Measurements from ENCODE around the gene ANKRD10. TPM values are rescaled to one million over a fixed set of nuclear protein-coding genes. Genes with fewer than 3 reads are reported as not detected.

Gene ANKRD10
- total and polyA plus RNA-seq, 7 donors, result 82.0 to 225 (median 115) TPM

DNA sequence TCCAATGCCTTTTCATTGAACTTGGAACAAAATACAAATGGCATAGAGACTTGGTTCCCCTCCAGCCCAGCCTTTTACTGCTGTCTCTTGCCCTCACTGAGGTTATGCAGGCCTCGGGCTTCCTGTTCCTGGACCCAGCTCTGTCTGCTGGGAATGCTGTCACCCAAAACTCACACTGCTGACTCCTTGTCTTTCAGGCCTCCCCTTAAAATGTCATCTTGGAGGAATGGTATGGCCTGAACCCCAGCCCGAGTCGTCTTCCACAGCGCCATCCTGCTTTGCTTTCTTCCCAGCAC, 9.7 kb upstream of the ANKRD10 start:
- DNase-seq, result no peak
- Histone ChIP-seq H3K4me3 (no peak overlapping the region), H3K27me3 (ENCODE audit: insufficient read depth in 3 of 3, low read length in 2 of 3) (no peaks in the 10 kb centered on the region), H3K36me3 (ENCODE audit: insufficient read depth in 1 of 2, low read depth in 1 of 2) (no peaks in the 10 kb centered on the region), H3K4me1 (peaks cover 48% of the 10 kb centered on the region), H3K9me3 (no peaks in the 10 kb centered on the region), H3K27ac (peak overlapping the region; percentile 91)
- intact Hi-C loops (cut with DNase I), result loop anchor here in 1 of 2 donors (1.0 kb wide), 1 partner anchor 107 kb away; no protein-coding TSS in a partner anchor
- 43 to 68% (median 45%) methylated on average over 4 of the region's 4 CpGs for WGBS, 3 donors
- TF ChIP-seq, protein P1, sequence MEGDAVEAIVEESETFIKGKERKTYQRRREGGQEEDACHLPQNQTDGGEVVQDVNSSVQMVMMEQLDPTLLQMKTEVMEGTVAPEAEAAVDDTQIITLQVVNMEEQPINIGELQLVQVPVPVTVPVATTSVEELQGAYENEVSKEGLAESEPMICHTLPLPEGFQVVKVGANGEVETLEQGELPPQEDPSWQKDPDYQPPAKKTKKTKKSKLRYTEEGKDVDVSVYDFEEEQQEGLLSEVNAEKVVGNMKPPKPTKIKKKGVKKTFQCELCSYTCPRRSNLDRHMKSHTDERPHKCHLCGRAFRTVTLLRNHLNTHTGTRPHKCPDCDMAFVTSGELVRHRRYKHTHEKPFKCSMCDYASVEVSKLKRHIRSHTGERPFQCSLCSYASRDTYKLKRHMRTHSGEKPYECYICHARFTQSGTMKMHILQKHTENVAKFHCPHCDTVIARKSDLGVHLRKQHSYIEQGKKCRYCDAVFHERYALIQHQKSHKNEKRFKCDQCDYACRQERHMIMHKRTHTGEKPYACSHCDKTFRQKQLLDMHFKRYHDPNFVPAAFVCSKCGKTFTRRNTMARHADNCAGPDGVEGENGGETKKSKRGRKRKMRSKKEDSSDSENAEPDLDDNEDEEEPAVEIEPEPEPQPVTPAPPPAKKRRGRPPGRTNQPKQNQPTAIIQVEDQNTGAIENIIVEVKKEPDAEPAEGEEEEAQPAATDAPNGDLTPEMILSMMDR (IDR thresholded peaks at IDR 0.05), result no peak
- peak in 3 of 4 donors; percentile 51 to 58 (median 53) for ATAC-seq

DNA sequence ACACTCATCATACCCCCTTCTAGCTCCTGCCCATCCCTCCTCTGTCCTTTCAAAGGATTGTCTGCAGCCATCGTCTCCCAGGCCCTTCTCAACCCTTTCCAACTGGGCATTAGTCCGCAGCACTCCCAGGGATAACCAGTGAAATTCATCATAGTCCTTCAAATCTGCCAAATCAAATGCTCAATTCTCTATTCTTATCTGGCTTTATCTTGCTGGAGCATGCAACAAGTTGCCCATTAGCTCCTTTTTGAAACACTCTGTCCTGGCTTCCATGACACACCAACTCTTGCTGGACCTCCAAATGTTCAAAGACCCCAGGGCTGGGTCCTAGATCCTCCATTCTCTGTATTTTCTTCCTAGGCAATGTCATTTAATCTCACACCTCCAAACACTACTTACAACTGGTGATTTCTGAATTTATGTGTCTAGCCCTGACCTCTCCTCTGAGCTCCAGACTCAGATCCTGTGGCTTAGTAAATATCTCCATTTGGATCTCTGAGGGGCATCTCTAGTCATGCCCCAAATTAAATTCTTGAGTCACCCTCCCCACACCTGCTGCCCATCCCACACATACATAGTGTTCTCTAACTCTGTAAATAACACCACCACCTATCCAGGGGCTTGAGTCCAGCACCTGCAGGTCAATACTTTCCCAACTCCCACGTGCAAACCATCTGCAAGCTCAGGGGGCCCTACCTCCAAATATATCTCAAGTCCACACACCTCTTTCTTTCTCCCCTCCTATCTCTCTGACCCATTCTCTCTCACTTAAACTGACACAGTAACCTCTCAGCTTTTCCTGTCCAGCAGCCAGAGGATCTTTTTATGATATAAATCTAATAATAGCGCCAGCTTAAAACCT, 9.1 kb upstream of the ANKRD10 start:
- DNase-seq (no peak), ATAC-seq (peak; percentile 90 to 91 (median 91))
- intact Hi-C loops (cut with DNase I), result loop anchor here in 1 of 2 donors (1.0 kb wide), 1 partner anchor 107 kb away; no protein-coding TSS in a partner anchor
- TF ChIP-seq, protein P1 (IDR thresholded peaks at IDR 0.05), result no peak
- no peaks in the 10 kb centered on the region for H3K9me3 ChIP-seq
- no peaks in the 10 kb centered on the region for H3K27me3 ChIP-seq (ENCODE audit: insufficient read depth in 3 of 3, low read length in 2 of 3)
- H3K4me3 ChIP-seq, result no peak overlapping the region
- H3K27ac ChIP-seq, result peak overlapping the region; percentile 91
- peaks cover 48% of the 10 kb centered on the region for H3K4me1 ChIP-seq
- 40 to 57% (median 45%) methylated on average over 4 of the region's 4 CpGs for WGBS, 3 donors
- no peaks in the 10 kb centered on the region for H3K36me3 ChIP-seq (ENCODE audit: insufficient read depth in 1 of 2, low read depth in 1 of 2)

- H3K27ac ChIP-seq, result peak overlapping the region; percentile 91
- 78 to 91% (median 89%) methylated on average over 7 of the region's 7 CpGs for WGBS, 3 donors
- ATAC-seq (peak in 2 of 4 donors; percentile 42 to 48), DNase-seq (no peak)
- TF ChIP-seq, protein P1 (IDR thresholded peaks at IDR 0.05), result no peak
- H3K4me1 ChIP-seq, result peaks cover 48% of the 10 kb centered on the region
- no peaks in the 10 kb centered on the region for H3K9me3 ChIP-seq
- no peaks in the 10 kb centered on the region for H3K36me3 ChIP-seq (ENCODE audit: insufficient read depth in 1 of 2, low read depth in 1 of 2)
- intact Hi-C loops (cut with DNase I), result no loop called here
- H3K27me3 ChIP-seq (ENCODE audit: insufficient read depth in 3 of 3, low read length in 2 of 3), result no peaks in the 10 kb centered on the region
- H3K4me3 ChIP-seq, result no peak overlapping the region
Measured at GRCh38 chr13:110923086-110923485, 8.2 kb upstream of the ANKRD10 start.

DNA sequence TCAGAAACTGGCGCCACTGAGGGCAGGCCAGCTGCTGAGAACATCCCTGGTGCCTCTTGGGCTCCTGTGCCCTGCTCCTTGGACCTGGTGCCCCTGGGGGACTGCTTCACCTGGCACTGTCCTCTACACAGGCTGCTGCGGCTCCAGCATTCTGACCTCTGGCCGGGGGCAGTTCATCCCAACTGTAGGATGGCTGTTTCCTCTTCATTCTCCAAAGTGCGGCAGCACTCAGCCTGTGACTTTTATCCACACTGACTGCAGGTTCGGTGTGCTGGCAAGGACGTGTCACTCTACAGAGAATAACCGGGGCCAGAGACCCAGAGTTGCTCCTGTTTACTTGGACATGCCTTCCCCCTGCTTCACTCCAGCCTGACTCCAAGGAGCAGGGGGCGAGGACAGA, 7.6 kb upstream of the ANKRD10 start:
- Histone ChIP-seq H3K36me3 (ENCODE audit: insufficient read depth in 1 of 2, low read depth in 1 of 2) (no peaks in the 10 kb centered on the region), H3K27me3 (ENCODE audit: insufficient read depth in 3 of 3, low read length in 2 of 3) (no peaks in the 10 kb centered on the region), H3K27ac (peak overlapping the region; percentile 91), H3K4me3 (no peak overlapping the region), H3K9me3 (no peaks in the 10 kb centered on the region), H3K4me1 (peaks cover 52% of the 10 kb centered on the region)
- TF ChIP-seq, protein P1 (IDR thresholded peaks at IDR 0.05), result no peak
- intact Hi-C loops (cut with DNase I), result no loop called here
- ATAC-seq (no peak), DNase-seq (no peak)
- WGBS, 3 donors, result 48 to 67% (median 61%) methylated on average over 8 of the region's 8 CpGs
